A673 (cell line): ENCODE measurements around the gene VWA8. TPM values are rescaled to one million over a fixed set of nuclear protein-coding genes. Genes with fewer than 3 reads are reported as not detected.

ENCODE experiments used
- BruUV-seq: library from RNA; stranded (reverse); fragments of 400-500 nt; replicated peaks from 2 replicates; lab custom pipeline; 2021; lab: Mats Ljungman, UMichigan
- CTCF ChIA-PET: fragments of 300-600 bp; sonication (Branson Sonifier 250); formaldehyde crosslinking; loops from one replicate; lab custom pipeline; 2022; ENCODE audit warnings: antibody characterized with exemption; lab: Charles Lee
- POLR2A ChIA-PET: fragments of 300-600 bp; sonication (Branson Sonifier 250); formaldehyde crosslinking; loops from one replicate; lab custom pipeline; 2022; ENCODE audit warnings: antibody characterized with exemption; ENCODE audit not compliant: low non-redundant PET; lab: Charles Lee
- DNase-seq: peaks from one replicate; pipeline ENCODE4 v3.0.0-alpha.2; 2015; ENCODE audit warnings: low spot score
- H3K27ac ChIP-seq: fragments of 200-600 bp; sonication (generic); 2 replicates; pipeline ENCODE4 v1.5.1; 2016; ENCODE audit warnings: mixed run types, low read depth, mild to moderate bottlenecking, mixed read lengths, antibody characterized with exemption, low read length; ENCODE audit not compliant: poor library complexity, severe bottlenecking
- H3K27me3 ChIP-seq: fragments of 200-600 bp; sonication (generic); replicated peaks from 2 replicates; pipeline ENCODE4 v1.6.1; 2017; ENCODE audit warnings: mixed run types, low read depth, mild to moderate bottlenecking, mixed read lengths, antibody characterized with exemption, low read length; ENCODE audit not compliant: insufficient read depth, poor library complexity
- H3K36me3 ChIP-seq: fragments of 200-600 bp; sonication (generic); 2 replicates; pipeline ENCODE4 v1.6.1; 2016; ENCODE audit warnings: mixed run types, mild to moderate bottlenecking, mixed read lengths, antibody characterized with exemption, low read length; ENCODE audit not compliant: insufficient read depth, poor library complexity, severe bottlenecking
- H3K4me1 ChIP-seq: fragments of 200-600 bp; sonication (generic); 2 replicates; pipeline ENCODE4 v1.6.1; 2017; ENCODE audit warnings: mixed run types, mild to moderate bottlenecking, mixed read lengths, antibody characterized with exemption, low read length; ENCODE audit not compliant: insufficient read depth, poor library complexity, severe bottlenecking
- H3K4me3 ChIP-seq: fragments of 200-600 bp; sonication (generic); 2 replicates; pipeline ENCODE4 v1.5.1; 2016; ENCODE audit warnings: low read depth, mixed run types, mild to moderate bottlenecking, mixed read lengths, low read length; ENCODE audit not compliant: poor library complexity, severe bottlenecking
- H3K9me3 ChIP-seq: fragments of 200-600 bp; sonication (generic); 2 replicates; pipeline ENCODE4 v1.6.1; 2016; ENCODE audit warnings: mixed run types, low read depth, mild to moderate bottlenecking, mixed read lengths, antibody characterized with exemption, low read length; ENCODE audit not compliant: poor library complexity, severe bottlenecking
- EZH2 ChIP-seq: fragments of 200-600 bp; sonication (generic); IDR thresholded peaks from 2 replicates; pipeline ENCODE4 v1.6.1; 2017; ENCODE audit warnings: borderline replicate concordance, low read depth, mild to moderate bottlenecking, mixed read lengths, antibody characterized with exemption, low read length; ENCODE audit not compliant: poor library complexity, severe bottlenecking
- intact Hi-C: fragments of 100-400 bp; cut with micrococcal nuclease; formaldehyde crosslinking; loops from one replicate; pipeline ENCODE4 v1.10.0; 2022; ENCODE audit not compliant: unreplicated experiment
- total RNA-seq: library from RNA; stranded (reverse); gene quantifications from 2 replicates; pipeline ENCODE4 v1.2.3, GENCODE V29; 2021
- TF ChIP-seq, protein P1 (sequence below): fragments of 300-800, 200-600 bp; sonication (generic); conservative IDR thresholded peaks from 2 replicates; pipeline ENCODE4 v1.5.1; 2017; ENCODE audit warnings: low read depth, mild to moderate bottlenecking, antibody characterized with exemption, low read length, moderate library complexity, mixed read lengths

Gene VWA8
- total RNA-seq, 1 experiment from 2014 or later, result 18.5 TPM

DNA sequence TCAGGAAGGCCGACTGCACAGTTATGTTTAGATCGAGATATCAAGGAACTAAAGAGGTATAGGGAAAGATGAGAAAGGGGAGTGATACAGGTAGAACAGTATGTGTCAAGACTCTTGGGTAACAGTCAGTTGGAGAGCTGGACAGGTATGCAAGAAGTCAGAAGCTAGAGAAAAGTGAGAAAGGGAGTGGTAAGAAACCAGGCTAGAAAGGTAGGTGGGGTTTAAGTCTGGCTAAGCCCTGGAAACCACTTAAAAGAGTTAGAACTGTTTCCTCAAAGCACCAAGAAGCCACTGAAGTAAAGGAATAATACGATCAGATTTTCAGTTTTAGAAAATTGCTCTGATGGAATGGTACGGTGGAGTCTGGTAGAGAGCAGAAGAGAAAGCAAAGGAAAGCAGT is 196.4 kb downstream of the VWA8 start:
- Histone ChIP-seq H3K4me1 (peaks cover 7% of the 10 kb centered on the region), H3K9me3 (no peaks in the 10 kb centered on the region), H3K36me3 (no peaks in the 10 kb centered on the region), H3K27me3 (no peaks in the 10 kb centered on the region), H3K27ac (no peak overlapping the region), H3K4me3 (no peak overlapping the region)
- POLR2A ChIA-PET, result no interaction called here
- TF ChIP-seq, protein P1, sequence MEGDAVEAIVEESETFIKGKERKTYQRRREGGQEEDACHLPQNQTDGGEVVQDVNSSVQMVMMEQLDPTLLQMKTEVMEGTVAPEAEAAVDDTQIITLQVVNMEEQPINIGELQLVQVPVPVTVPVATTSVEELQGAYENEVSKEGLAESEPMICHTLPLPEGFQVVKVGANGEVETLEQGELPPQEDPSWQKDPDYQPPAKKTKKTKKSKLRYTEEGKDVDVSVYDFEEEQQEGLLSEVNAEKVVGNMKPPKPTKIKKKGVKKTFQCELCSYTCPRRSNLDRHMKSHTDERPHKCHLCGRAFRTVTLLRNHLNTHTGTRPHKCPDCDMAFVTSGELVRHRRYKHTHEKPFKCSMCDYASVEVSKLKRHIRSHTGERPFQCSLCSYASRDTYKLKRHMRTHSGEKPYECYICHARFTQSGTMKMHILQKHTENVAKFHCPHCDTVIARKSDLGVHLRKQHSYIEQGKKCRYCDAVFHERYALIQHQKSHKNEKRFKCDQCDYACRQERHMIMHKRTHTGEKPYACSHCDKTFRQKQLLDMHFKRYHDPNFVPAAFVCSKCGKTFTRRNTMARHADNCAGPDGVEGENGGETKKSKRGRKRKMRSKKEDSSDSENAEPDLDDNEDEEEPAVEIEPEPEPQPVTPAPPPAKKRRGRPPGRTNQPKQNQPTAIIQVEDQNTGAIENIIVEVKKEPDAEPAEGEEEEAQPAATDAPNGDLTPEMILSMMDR, result no peak
- TF ChIP-seq EZH2, result no peak
- CTCF ChIA-PET, result no interaction called here
- BruUV-seq, result no TSS peak
- intact Hi-C loops, result no loop called here
- DNase-seq, result no peak

DNA sequence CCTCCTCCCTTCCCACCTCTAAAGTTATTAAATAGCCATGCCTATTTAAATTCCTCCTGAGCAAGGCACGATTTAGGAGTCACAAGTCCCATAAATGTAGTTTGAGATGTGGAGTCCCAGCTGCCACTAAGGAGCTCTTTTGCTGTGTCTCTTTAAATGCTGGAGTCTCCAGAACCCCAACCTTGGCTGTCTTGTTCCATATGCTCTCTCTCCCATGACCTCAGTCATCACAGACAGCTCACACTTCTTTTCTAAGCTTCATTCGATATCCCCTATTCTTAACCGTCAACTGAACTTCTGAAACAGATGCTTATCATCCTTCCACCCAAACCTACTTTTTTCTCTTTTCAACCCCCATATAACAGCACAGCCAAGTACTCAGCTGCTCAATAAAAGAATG is 197.1 kb downstream of the VWA8 start:
- intact Hi-C loops, result no loop called here
- ChIA-PET CTCF (no interaction called here), POLR2A (no interaction called here)
- no peak for TF ChIP-seq EZH2
- TF ChIP-seq, protein P1, result no peak
- Histone ChIP-seq H3K4me1 (peaks cover 7% of the 10 kb centered on the region), H3K27me3 (no peaks in the 10 kb centered on the region), H3K36me3 (no peaks in the 10 kb centered on the region), H3K27ac (no peak overlapping the region), H3K9me3 (no peaks in the 10 kb centered on the region), H3K4me3 (no peak overlapping the region)
- no peak for DNase-seq
- no TSS peak for BruUV-seq

DNA sequence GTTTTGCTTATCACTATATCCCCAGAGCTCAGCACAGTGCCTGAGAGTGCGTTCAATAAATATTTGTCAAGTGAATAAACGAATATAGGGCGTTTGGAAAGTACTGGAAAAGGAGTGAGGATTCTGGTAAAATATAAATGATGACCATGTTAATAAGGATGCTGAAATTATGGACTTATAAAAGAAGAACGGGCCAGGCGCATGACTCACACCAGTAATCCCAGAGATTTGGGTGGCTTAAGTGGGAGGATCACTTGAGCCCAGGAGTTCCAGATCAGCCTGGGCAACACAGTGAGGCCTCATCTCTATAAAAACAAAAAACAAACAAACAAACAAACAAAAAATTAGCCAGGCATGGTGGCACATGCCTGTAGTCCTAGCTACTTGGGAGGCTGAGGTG is 198.1 kb downstream of the VWA8 start:
- DNase-seq, result peak; percentile 4
- Histone ChIP-seq H3K27me3 (no peaks in the 10 kb centered on the region), H3K4me1 (peaks cover 2% of the 10 kb centered on the region), H3K27ac (no peak overlapping the region), H3K36me3 (no peaks in the 10 kb centered on the region), H3K4me3 (no peak overlapping the region), H3K9me3 (no peaks in the 10 kb centered on the region)
- TF ChIP-seq EZH2, result no peak
- TF ChIP-seq, protein P1, result no peak
- intact Hi-C loops, result no loop called here
- BruUV-seq, result no TSS peak
- ChIA-PET CTCF (no interaction called here), POLR2A (no interaction called here)
